Caco-2 (cell line): Measurements from ENCODE around the gene ITGB2. TPM values are rescaled to one million over a fixed set of nuclear protein-coding genes. Genes with fewer than 3 reads are reported as not detected.

Experiments
- BruUV-seq: library from RNA; stranded (reverse); fragments of 400-500 nt; replicated peaks from 2 replicates; lab custom pipeline; 2021; lab: Mats Ljungman, UMichigan
- CTCF ChIA-PET: fragments of 300-600 bp; sonication (Branson Sonifier 250); formaldehyde crosslinking; loops from one replicate; lab custom pipeline; 2022; ENCODE audit warnings: antibody characterized with exemption; lab: Charles Lee
- POLR2A ChIA-PET: fragments of 300-600 bp; sonication (Branson Sonifier 250); formaldehyde crosslinking; loops from one replicate; lab custom pipeline; 2022; ENCODE audit warnings: antibody characterized with exemption; lab: Charles Lee
- DNase-seq, 2 experiments: peaks; one replicate each; pipeline versions ENCODE4 v3.0.0 to v3.0.0-alpha.2; 2020 to 2022
- H3K27me3 ChIP-seq: replicated peaks from 2 replicates; pipeline ENCODE4 v1.6.0; 2011; ENCODE audit warnings: low read length; ENCODE audit not compliant: control insufficient read depth, insufficient read depth
- H3K36me3 ChIP-seq: 2 replicates; pipeline ENCODE4 v1.5.1; 2011; ENCODE audit warnings: low read length; ENCODE audit not compliant: control insufficient read depth, insufficient read depth
- H3K4me1 ChIP-seq: fragments of 250-450 bp; sonication (Bioruptor Pico); 2 replicates; pipeline ENCODE4 v1.5.1; 2020; ENCODE audit warnings: mild to moderate bottlenecking
- H3K4me3 ChIP-seq: 2 replicates; pipeline ENCODE4 v1.5.1; 2011; ENCODE audit warnings: low read depth, mild to moderate bottlenecking, control low read depth, low read length
- H3K9me3 ChIP-seq: fragments of 250-450 bp; sonication (Bioruptor Pico); 2 replicates; pipeline ENCODE4 v1.5.1; 2020; ENCODE audit warnings: mild to moderate bottlenecking, moderate library complexity
- H3K27ac Mint-ChIP-seq: one replicate; pipeline ENCODE4 v1.8.0; 2022; ENCODE audit warnings: mixed read lengths; ENCODE audit not compliant: unreplicated experiment
- H3K27me3 Mint-ChIP-seq: one replicate; pipeline ENCODE4 v1.8.0; 2022; ENCODE audit warnings: mixed read lengths; ENCODE audit not compliant: insufficient read depth, unreplicated experiment
- H3K36me3 Mint-ChIP-seq: one replicate; pipeline ENCODE4 v1.8.0; 2022; ENCODE audit warnings: mild to moderate bottlenecking, mixed read lengths; ENCODE audit not compliant: insufficient read depth, unreplicated experiment
- H3K4me1 Mint-ChIP-seq: one replicate; pipeline ENCODE4 v1.8.0; 2022; ENCODE audit warnings: low read depth, mixed read lengths; ENCODE audit not compliant: unreplicated experiment
- H3K4me3 Mint-ChIP-seq: one replicate; pipeline ENCODE4 v1.8.0; 2022; ENCODE audit warnings: mild to moderate bottlenecking, moderate library complexity, mixed read lengths; ENCODE audit not compliant: unreplicated experiment
- H3K9me3 Mint-ChIP-seq: one replicate; pipeline ENCODE4 v1.8.0; 2022; ENCODE audit warnings: mixed read lengths; ENCODE audit not compliant: unreplicated experiment
- intact Hi-C: fragments of 100-400 bp; cut with micrococcal nuclease; formaldehyde crosslinking; loops from one replicate; pipeline ENCODE4 v1.10.0; 2022; ENCODE audit not compliant: unreplicated experiment
- total RNA-seq: library from RNA; stranded (reverse); gene quantifications from 2 replicates; pipeline ENCODE4 v1.2.3, GENCODE V29; 2022
- TF ChIP-seq, protein P1 (sequence below), 2 experiments: fragments of 200-600 bp in 1 of 2; IDR thresholded peaks; 1 replicate in 1 of 2; 2 replicates in 1 of 2; pipeline versions ENCODE4 v1.5.1 to v1.8.0; 2011 to 2022; ENCODE audit warnings: antibody characterized with exemption in 1 of 2, control low read depth in 1 of 2, inconsistent platforms in 1 of 2, low read depth in 1 of 2, low read length in 1 of 2, mild to moderate bottlenecking in 1 of 2, moderate library complexity in 1 of 2; ENCODE audit not compliant: insufficient read depth in 1 of 2, severe bottlenecking in 1 of 2, unreplicated experiment in 1 of 2

Gene ITGB2
- total RNA-seq, 1 experiment from 2014 or later, result 0.48 TPM

DNA sequence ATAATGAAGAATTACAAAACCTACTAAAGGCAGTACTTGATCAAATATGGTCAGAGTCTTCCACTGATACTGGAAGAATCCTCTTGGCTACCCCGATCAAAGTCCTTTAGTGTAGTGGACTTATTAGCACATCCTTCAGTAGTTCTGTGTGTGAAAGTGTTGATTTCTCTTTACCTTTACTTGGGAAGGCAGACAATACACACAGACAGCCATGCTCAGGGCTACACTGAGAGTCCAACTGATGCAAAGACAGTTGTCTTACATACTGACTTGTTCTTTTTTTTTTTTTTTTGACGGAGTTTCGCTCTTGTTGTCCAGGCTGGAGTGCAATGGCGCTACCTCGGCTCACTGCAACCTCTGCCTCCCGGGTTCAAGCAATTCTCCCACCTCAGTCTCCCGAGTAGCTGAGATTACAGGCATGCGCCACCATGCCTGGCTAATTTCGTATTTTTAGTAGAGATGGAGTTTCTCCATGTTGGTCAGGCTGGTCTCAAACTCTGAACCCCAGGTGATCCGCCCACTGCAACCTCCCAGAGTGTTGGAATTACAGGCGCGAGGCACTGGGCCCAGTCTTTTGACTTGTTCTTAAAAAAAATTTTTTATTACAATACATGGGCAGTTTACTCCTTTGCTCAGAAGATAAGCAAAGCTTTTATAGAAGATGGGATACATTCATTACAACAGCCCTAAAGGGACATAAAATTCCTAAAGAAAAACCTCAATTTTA, 43.7 kb downstream of the ITGB2 start:
- Histone ChIP-seq H3K36me3 (no peaks in the 10 kb centered on the region), H3K4me1 (peaks cover 16% of the 10 kb centered on the region), H3K4me3 (no peak overlapping the region), H3K9me3 (no peaks in the 10 kb centered on the region), H3K27me3 (no peaks in the 10 kb centered on the region)
- H3K9me3 Mint-ChIP-seq, result no peaks in the 10 kb centered on the region
- H3K4me3 Mint-ChIP-seq, result no peak overlapping the region
- intact Hi-C loops, result loop anchor here (10.0 kb wide), 1 partner anchor 542 kb away; the partner anchor contains the start of gene CFAP410
- H3K27me3 Mint-ChIP-seq, result no peaks in the 10 kb centered on the region
- TF ChIP-seq, protein P1, sequence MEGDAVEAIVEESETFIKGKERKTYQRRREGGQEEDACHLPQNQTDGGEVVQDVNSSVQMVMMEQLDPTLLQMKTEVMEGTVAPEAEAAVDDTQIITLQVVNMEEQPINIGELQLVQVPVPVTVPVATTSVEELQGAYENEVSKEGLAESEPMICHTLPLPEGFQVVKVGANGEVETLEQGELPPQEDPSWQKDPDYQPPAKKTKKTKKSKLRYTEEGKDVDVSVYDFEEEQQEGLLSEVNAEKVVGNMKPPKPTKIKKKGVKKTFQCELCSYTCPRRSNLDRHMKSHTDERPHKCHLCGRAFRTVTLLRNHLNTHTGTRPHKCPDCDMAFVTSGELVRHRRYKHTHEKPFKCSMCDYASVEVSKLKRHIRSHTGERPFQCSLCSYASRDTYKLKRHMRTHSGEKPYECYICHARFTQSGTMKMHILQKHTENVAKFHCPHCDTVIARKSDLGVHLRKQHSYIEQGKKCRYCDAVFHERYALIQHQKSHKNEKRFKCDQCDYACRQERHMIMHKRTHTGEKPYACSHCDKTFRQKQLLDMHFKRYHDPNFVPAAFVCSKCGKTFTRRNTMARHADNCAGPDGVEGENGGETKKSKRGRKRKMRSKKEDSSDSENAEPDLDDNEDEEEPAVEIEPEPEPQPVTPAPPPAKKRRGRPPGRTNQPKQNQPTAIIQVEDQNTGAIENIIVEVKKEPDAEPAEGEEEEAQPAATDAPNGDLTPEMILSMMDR (IDR thresholded peaks at IDR 0.05; ENCODE audit: insufficient read depth in 1 of 2, low read depth in 1 of 2, low read length in 1 of 2, severe bottlenecking in 1 of 2, unreplicated experiment in 1 of 2), result no peak
- peaks cover 21% of the 10 kb centered on the region for H3K4me1 Mint-ChIP-seq
- ChIA-PET POLR2A (no interaction called here), CTCF (interaction anchor here (0.7 kb wide), 1 partner anchor 78 kb away, joined by 3 read pairs; no protein-coding TSS in a partner anchor)
- H3K27ac Mint-ChIP-seq, result no peak overlapping the region
- H3K36me3 Mint-ChIP-seq, result peaks cover 27% of the 10 kb centered on the region
- BruUV-seq, result no TSS peak
- no peak for DNase-seq

DNA sequence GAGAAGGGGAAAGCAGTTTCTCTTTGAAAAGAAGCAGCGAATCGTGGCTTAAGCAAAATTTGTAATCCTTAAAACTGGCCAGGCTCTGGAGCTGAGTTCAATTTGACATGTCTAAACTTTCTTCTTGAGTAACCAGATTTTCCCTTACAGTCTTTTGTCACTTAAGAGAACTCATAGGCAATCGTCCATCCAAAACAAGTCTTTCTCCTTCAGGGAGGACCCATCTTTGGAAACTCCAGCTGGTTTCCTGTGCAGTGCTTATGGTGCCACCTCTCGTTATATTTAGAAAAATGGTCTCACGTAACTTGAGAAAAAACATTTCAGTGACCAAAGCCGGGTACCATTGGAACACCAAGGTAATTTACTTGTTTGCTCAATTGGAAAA, 45.4 kb downstream of the ITGB2 start:
- TF ChIP-seq, protein P1 (IDR thresholded peaks at IDR 0.05; ENCODE audit: insufficient read depth in 1 of 2, low read depth in 1 of 2, low read length in 1 of 2, severe bottlenecking in 1 of 2, unreplicated experiment in 1 of 2), result peak in 1 of 2 experiments; percentile 40
- Histone ChIP-seq H3K4me3 (peak overlapping the region; percentile 74), H3K27me3 (no peaks in the 10 kb centered on the region), H3K9me3 (no peaks in the 10 kb centered on the region), H3K4me1 (peaks cover 31% of the 10 kb centered on the region), H3K36me3 (no peaks in the 10 kb centered on the region)
- DNase-seq, result peak in 1 of 2 experiments; percentile 46
- Mint-ChIP-seq H3K27ac (no peak overlapping the region), H3K36me3 (peaks cover 40% of the 10 kb centered on the region), H3K4me3 (peak overlapping the region; percentile 95), H3K9me3 (no peaks in the 10 kb centered on the region), H3K27me3 (no peaks in the 10 kb centered on the region), H3K4me1 (peaks cover 22% of the 10 kb centered on the region)
- no TSS peak for BruUV-seq
- CTCF ChIA-PET, result interaction anchor here (0.6 to 3.0 kb wide), 6 partner anchors 9 to 365 kb away, joined by 3 to 16 read pairs (median 4); no protein-coding TSS in a partner anchor
- POLR2A ChIA-PET, result interaction anchor here (0.8 kb wide), 1 partner anchor 74 kb away, joined by 3 read pairs; the partner anchor contains the start of gene UBE2G2
- intact Hi-C loops, result loop anchor here (1.0 to 10.0 kb wide), 2 partner anchors 75 to 541 kb away; partner anchors contain the start of gene CFAP410

- TF ChIP-seq, protein P1 (IDR thresholded peaks at IDR 0.05; ENCODE audit: insufficient read depth in 1 of 2, low read depth in 1 of 2, low read length in 1 of 2, severe bottlenecking in 1 of 2, unreplicated experiment in 1 of 2), result no peak
- Mint-ChIP-seq H3K4me1 (peaks cover 22% of the 10 kb centered on the region), H3K27me3 (no peaks in the 10 kb centered on the region), H3K4me3 (peak overlapping the region; percentile 95), H3K36me3 (peaks cover 46% of the 10 kb centered on the region), H3K9me3 (no peaks in the 10 kb centered on the region), H3K27ac (peak overlapping the region; percentile 73)
- Histone ChIP-seq H3K27me3 (no peaks in the 10 kb centered on the region), H3K36me3 (no peaks in the 10 kb centered on the region), H3K9me3 (no peaks in the 10 kb centered on the region), H3K4me1 (peaks cover 36% of the 10 kb centered on the region), H3K4me3 (peak overlapping the region; percentile 74)
- CTCF ChIA-PET, result interaction anchor here (0.6 to 3.0 kb wide), 8 partner anchors 8 to 364 kb away, joined by 3 to 16 read pairs (median 4); partner anchors contain the start of gene UBE2G2
- DNase-seq, result peak in 1 of 2 experiments; percentile 42
- POLR2A ChIA-PET, result interaction anchor here (0.6 to 1.8 kb wide), 4 partner anchors 57 to 73 kb away, joined by 4 to 24 read pairs (median 10); partner anchors contain the start of gene UBE2G2
- BruUV-seq, result no TSS peak
- intact Hi-C loops, result loop anchor here (1.0 to 10.0 kb wide), 4 partner anchors 37 to 540 kb away; partner anchors contain the start of genes CFAP410 and SUMO3
Measured at GRCh38 chr21:44874497-44875315, 46.0 kb downstream of the ITGB2 start.
